Measurements from ENCODE around the gene SRRM2.
A peak's percentile ranks its signal among the peaks of the same experiment; 100 is the strongest.
"Not testable (repeated sequence)": the region's sequence is repeated elsewhere in the genome, so short reads cannot be mapped to it uniquely, and the experiment has no call there.

SRRM2 gene

DNA sequence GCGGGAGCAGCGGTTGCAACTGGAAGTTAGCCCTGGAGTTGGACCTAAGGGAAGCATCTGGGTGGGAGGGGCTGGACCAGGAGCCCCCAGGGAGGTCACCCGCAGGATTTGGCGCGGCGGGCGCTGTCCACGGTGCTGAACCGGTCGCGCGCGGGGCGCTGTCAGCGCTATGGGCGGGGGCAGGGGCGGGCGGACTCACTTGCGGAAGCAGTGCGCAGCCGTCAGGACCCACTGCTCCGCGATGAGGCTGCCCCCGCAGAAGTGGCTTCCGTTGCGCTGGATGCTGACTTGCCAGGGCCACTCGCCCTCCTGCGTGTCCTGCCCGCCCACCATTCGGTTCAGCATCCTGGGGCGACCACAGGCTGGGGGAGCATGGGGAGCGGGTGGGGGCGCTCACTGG, 36.9 kb upstream of the SRRM2 start:
- DNase-seq, result peak; percentile 14

GRCh38 chr16:2715966-2716885, 36.2 kb upstream of the SRRM2 start:
- no peak for DNase-seq

DNA sequence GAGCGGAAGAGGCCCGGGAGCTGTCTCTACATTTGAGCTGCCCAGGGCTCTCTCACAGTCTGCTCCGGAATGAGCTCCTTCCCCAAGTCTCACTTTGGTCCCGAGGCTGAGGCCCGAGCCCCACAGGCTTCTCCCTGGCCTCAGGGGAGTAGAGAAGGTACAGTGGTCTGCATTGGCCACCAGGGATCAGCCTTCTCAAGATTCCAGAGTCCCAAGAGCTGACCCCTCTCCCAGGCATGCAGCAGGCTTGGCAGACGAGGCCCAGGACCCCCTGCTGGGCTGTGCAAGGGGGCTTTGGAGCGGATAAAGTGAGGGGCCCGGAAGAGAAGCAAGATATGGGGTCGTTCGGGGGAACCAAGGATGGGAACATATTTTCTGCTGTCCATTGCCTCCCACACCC, 35.5 kb upstream of the SRRM2 start:
- DNase-seq, result no peak

DNA sequence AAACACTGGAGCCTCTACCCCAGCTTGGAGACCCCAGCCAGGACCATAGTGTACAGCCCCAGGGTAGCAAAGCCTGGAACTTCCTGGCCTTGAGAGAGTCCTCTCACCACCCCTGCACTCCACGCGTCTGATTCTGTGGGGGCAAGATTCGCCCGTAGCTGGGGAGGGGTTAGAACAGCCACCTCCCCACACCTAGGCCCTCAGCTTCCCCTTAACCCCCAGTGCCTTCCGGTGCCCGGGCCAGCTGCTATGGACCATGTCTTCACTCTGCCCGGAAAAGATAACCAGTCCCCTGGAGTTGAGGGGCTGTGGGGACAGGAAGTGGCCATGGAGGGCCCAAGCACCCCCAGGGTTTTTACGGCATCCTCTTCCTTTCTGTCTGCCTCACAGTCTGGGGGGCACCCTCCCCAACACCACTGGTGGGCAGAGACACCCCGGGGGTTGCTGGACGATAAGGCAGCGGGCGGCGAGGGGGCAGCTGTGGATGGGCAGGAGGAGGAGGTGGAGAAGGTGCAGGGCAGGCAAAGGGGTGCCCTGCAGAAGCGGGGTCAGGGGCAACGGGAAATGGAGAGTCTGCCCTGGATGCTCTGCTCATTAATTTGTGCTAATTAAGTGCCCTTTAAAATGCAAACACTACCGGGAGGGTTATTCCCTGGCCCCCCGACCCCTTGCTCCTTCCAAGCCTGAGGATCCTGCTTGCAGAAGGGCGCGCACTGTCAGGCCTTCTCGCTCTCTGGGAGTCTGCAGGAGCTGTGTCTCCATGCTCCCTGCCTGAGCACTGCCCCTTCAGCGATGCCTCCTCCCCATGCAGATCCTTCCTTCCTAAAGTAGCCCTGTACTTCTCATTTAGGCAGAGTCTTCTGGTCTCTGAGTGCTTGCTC, 34.8 kb upstream of the SRRM2 start:
- DNase-seq, result no peak

DNA sequence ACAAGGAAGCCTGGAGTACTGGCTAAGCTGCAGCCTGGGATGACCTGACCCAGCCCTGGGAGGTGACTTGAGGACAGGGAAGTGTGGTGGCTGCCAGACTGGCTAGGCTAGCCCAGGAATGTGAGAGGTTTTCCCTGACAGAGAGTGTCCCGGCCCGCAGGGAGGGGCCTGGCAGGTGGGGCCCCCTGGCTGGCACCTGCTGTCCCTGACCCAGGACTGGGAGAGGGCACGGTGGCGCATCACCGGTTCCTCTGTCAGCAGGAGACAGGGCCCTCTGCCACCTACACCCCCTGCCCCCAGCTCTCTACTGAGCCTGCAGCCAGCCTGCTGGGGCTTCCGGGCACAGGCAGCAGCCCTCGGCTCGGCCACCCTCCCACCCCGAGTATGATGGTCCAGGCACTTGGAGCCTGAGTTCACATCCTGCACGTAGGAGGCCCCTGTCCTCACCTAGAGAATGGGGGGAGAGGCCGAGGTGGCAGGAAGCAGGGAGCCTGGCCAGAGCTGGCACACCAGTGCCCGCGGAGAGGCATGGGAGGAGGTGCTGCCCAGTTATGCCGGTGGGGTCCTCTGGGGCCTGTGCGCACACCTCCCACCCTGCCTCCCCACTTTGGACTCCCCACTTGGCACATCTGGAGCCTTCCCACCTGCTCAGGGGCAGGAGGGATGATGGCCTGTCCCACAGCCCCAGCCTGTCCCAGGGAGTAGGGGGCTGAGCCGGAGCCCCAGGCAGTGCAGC, 32.9 kb upstream of the SRRM2 start:
- no peak for DNase-seq

DNA sequence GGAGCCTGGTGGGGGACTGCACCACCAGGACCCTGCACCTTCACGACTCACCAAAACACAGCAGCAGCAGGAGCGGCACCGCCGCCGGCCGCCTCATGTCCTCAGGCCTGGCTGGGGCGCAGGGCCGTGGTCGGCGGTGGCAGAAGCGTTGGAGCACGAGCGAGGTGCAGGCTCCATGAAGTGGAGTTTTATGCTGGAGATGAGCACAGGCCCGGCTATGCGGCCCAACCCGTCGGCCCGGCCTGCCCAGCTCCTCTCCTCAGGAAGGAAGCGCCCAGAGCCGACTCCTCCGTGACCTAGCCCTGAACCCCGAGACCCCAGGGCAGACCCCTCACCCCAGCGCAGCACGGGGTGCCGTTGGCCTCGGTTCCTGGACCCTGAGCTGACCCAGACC, 32.4 kb upstream of the SRRM2 start, which contains the start of gene PRSS27:
TSS of gene PRSS27 (minus strand) at position 161 of the 394 bp plus-strand sequence. CDS start at position 97, 64 bp downstream.
- no peak for DNase-seq

GRCh38 chr16:2720719-2721633, 31.5 kb upstream of the SRRM2 start:
- DNase-seq, result peak; percentile 64

DNA sequence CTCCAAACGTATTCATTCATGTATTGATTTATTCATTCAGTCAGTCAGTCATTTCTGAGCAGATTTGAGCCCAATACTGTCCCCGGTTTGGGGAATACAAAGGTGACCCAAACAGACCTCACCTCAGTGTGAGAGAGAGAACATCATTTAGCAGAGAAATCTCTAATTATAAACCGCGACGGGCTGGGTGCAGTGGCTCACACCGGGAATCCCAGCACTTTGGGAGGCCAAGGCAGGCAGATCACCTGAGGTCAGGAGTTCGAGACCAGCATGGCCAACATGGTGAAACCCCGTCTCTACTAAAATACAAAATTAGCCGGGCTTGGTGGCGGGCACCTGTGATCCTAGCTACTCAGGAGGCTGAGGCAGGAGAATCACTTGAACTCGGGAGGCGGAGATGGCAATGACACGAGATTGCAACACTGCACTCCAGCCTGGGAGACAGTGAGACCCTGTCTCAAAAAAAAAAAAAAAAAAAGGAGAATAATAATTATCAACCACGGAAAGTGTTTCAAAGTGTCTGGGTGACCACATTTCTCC, 30.7 kb upstream of the SRRM2 start:
- DNase-seq, result not testable (repeated sequence)

DNA sequence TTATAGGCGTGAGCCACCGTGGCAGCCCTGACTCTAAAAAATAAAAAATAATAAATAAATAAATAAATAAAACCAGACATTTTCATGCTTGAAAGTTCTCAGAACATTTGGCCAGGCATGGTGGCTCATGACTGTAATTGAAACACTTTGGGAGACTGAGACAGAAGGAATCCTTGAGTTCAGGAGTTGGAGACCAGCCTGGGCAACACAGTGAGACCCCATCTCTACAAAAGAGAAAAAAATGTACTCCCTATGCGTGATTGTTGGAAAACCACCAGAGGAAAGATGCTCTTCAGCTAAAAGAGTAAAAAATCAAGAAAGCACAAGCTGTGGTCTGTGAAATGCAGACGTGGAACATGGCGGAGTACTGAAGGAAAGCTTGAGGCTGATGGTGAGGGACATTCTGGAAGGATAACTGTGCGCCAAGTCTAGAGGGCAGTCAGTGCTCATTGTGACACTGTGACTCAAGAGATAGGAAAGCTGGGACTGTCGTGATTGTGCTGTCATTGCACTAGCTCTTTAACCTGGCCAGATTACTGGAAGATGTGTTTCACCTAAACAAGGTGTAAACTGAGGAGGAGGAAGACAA, 28.3 kb upstream of the SRRM2 start:
- DNase-seq, result no peak

DNA sequence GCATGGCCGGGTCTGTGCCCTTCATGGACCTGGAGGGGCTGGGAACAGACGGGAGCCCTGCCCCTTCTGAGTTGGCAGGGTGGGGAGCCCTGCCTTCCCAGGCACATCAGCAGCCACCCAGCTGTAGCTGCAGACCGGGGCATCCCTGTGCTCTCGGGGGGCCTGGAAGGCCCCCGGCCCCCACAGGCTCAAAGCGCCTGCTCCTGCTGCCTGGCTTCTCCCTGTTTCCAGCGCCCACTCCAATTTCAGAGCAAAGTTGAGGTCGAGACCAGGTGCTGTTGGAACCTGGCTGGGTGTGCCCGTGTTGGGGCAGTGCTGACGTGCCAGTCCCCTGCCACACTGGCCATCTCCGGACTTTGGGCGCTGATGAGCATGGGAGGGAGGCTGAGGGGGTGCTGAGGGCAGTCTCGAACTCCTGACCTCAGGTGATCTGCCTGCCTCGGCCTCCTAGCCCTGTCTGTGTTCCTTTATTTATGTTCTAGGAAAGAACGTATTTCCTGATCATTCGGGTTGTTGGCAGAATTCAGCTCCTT, 27.6 kb upstream of the SRRM2 start:
- no peak for DNase-seq

GRCh38 chr16:2726923-2727322, 25.5 kb upstream of the SRRM2 start:
- no peak for DNase-seq

DNA sequence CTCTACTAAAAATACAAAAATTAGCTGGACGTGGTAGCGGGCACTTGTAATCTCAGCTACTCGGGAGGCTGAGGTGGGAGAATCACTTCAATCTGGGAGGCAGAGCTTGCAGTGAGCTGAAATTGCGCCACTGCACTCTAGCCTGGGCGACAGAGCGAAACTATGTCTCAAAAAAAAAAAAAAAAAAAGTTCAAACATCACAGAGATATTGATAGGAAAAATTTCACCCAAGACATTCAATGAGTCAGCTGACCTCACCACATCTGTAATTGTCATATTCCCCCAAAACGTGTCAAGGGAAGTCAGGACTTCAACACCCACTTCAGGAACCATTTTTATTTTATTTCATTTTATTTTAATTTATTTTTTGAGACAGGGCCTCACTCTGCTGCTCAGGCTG, 24.4 kb upstream of the SRRM2 start:
- DNase-seq, result no peak

GRCh38 chr16:2734844-2735515, 17.5 kb upstream of the SRRM2 start:
- DNase-seq, result no peak

- no peak for DNase-seq
Observed at GRCh38 chr16:2736476-2737237, 15.8 kb upstream of the SRRM2 start.

DNA sequence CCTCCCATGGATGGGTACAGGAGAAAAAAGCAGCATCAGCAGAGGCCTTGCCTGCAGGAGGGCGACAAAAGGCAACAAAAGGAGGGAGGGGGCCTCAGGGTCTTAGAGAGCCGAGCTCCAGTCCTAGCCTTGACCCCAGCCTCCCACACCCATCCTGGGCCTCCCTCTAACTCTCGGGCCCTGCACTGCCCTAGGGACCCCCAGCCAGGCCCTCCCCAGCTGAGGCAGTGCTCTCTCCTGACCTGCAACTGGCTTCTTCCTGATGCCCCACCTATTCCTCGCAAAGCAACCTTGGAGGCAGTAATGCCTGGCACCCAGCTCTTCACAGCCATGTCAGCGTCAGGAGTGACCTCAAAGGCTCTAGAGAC, 15.2 kb upstream of the SRRM2 start:
- no peak for DNase-seq

DNA sequence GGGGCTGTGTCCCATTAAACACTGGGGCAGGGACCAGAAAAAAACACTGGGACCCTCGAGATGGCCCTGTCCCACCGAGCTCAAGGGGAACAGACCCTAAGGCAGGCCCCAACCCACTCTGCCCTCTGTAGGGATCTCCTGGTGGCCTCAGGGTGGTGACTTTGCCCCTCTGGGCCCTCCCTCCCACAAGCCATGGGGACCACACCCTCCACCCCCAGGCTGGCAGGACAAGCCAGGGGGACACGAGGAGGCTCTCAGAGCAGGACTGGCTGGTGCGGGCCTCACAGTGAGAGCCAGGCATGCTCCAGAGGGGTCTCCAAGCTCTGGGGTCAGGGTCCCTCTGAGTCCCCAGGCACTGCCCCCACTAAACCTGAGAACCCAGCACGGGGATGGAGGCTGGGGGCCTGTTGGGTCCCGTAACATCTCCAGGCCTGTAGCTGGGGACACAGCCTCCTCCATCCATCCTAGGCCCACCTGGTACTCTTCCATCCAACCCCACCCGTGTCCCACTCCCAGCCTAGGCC, 14.5 kb upstream of the SRRM2 start:
- no peak for DNase-seq

- no peak for DNase-seq
Observed at GRCh38 chr16:2738615-2739014, 13.8 kb upstream of the SRRM2 start.

- no peak for DNase-seq
Observed at GRCh38 chr16:2739625-2740430, 12.6 kb upstream of the SRRM2 start.
